Activated CD4-positive, alpha-beta T cell treated with anti-CD3 and anti-CD28 coated beads, Interleukin-2, amount 50 U/mL, for 4 hours (primary cell): ENCODE data around the gene TARM1.

Experiments used
- DNase-seq, 2 experiments: peaks; one replicate each; pipeline ENCODE4 v3.0.0-alpha.2; 2020

Gene TARM1

DNA sequence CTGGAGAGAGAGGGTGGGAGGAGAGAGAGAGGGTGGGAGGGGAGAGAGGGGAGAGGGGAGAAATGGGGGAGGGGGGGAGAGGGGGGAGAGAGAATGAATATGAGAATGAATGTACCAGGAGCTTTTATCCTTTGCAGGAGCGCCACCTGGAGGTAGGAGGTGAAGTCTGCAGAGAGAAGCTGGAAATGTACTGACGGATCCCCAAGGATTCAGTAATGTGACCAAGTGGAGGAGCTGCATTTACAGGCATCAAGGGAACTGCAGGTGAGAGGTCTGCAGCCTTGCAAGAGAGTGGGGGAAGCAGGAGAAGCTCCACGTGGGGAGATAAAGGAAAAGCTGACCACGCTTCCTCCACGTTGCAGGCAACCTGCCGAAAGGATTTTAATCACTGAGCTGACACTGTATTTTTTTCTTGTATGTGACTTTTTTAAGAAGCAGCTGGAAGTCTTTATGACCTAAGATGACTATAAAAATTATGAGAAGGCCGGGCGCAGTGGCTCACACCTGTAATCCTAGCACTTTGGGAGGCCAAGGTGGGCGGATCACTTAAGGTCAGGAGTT is 51.2 kb downstream of the TARM1 start:
- DNase-seq = peak; percentile 39 to 42

GRCh38 chr19:54029301-54029700 is 51.9 kb downstream of the TARM1 start:
- DNase-seq = no peak

- DNase-seq = no peak
Observed at GRCh38 chr19:54026656-54027055, 54.5 kb downstream of the TARM1 start.

GRCh38 chr19:54024660-54025059 is 56.5 kb downstream of the TARM1 start:
- no peak for DNase-seq

GRCh38 chr19:54023191-54023590 is 58.0 kb downstream of the TARM1 start:
- DNase-seq = no peak

- DNase-seq = no peak
Observed at GRCh38 chr19:54021932-54022331, 59.2 kb downstream of the TARM1 start.

GRCh38 chr19:54021363-54021762 is 59.8 kb downstream of the TARM1 start:
- DNase-seq = no peak
